GM13977 (cell line): ENCODE measurements around the gene ROBO1.

ENCODE experiments used
- DNase-seq: peaks from one replicate; pipeline ENCODE4 v3.0.0; 2012; ENCODE audit warnings: low spot score
- CTCF ChIP-seq: IDR thresholded peaks from 2 replicates; pipeline ENCODE4 v1.5.1; 2012; ENCODE audit warnings: mild to moderate bottlenecking, control low read depth; ENCODE audit not compliant: insufficient read depth; ENCODE audit errors: extremely low read depth, missing control alignments
- in situ Hi-C: fragments of 300-500 bp; cut with MboI; formaldehyde crosslinking; loops from one replicate; pipeline ENCODE4 v1.12.0; 2022; ENCODE audit warnings: low sequenced_read_pairs, low pct_unique_long_range_greater_than_20kb, mixed read lengths, inconsistent platforms; ENCODE audit not compliant: unreplicated experiment

Gene ROBO1

GRCh38 chr3:78847203-78847602, 920.6 kb downstream of the ROBO1 start:
- no peak for TF ChIP-seq CTCF
- in situ Hi-C loops = no loop called here
- DNase-seq = no peak

- in situ Hi-C loops = no loop called here
- DNase-seq = no peak
- no peak for TF ChIP-seq CTCF
Measured at GRCh38 chr3:78846718-78847117, 921.1 kb downstream of the ROBO1 start.

- no peak for DNase-seq
- TF ChIP-seq CTCF = no peak
- in situ Hi-C loops = no loop called here
Measured at GRCh38 chr3:78845605-78846004, 922.2 kb downstream of the ROBO1 start.

GRCh38 chr3:78844307-78844706, 923.5 kb downstream of the ROBO1 start:
- in situ Hi-C loops = no loop called here
- TF ChIP-seq CTCF = no peak
- no peak for DNase-seq

GRCh38 chr3:78839693-78840092, 928.1 kb downstream of the ROBO1 start:
- TF ChIP-seq CTCF = no peak
- no peak for DNase-seq
- in situ Hi-C loops = no loop called here

GRCh38 chr3:78838362-78838761, 929.4 kb downstream of the ROBO1 start:
- in situ Hi-C loops = no loop called here
- no peak for TF ChIP-seq CTCF
- DNase-seq = no peak

- DNase-seq = no peak
- in situ Hi-C loops = no loop called here
- TF ChIP-seq CTCF = no peak
Measured at GRCh38 chr3:78834910-78835309, 932.9 kb downstream of the ROBO1 start.
